Adrenal gland (tissue), 19 donors: Measurements from ENCODE around the gene VAMP3. TPM values are rescaled to one million over a fixed set of nuclear protein-coding genes. Genes with fewer than 3 reads are reported as not detected.

Source experiments
- DNase-seq, 7 donors: peaks; one replicate each; pipeline ENCODE4 v3.0.0-alpha.2; 2019 to 2020
- H3K27ac ChIP-seq, 5 donors: fragments of 200-600 bp; sonication (generic) in 4 of 5; 1 replicate in 3 of 5; 2 replicates in 2 of 5; pipeline versions ENCODE4 v1.5.1 to v1.8.0; 2016 to 2020; ENCODE audit warnings: mild to moderate bottlenecking in 1 of 5
- H3K27me3 ChIP-seq: fragments of 200-600 bp; 2 replicates; pipeline ENCODE4 v1.8.0; 2021
- H3K36me3 ChIP-seq, 2 donors: fragments of 200-600 bp; replicated peaks in 1 of 2; 1 replicate in 1 of 2; 2 replicates in 1 of 2; pipeline versions ENCODE4 v1.5.1 to v1.8.0; 2018 to 2022
- H3K4me1 ChIP-seq, 2 donors: fragments of 200-600 bp; replicated peaks in 1 of 2; 1 replicate in 1 of 2; 2 replicates in 1 of 2; pipeline versions ENCODE4 v1.5.1 to v1.8.0; 2018 to 2021
- H3K4me3 ChIP-seq, 4 donors: fragments of 200-600 bp; sonication (generic) in 3 of 4; one replicate each; pipeline ENCODE4 v1.5.1; 2016 to 2018
- H3K9me3 ChIP-seq, 3 donors: fragments of 200-600 bp; sonication (generic) in 1 of 3; replicated peaks in 1 of 3; 1 replicate in 2 of 3; 2 replicates in 1 of 3; pipeline versions ENCODE4 v1.5.1 to v1.8.0; 2016 to 2021
- POLR2A ChIP-seq, 2 donors: fragments of 450-650 bp; IDR thresholded peaks; one replicate each; pipeline ENCODE4 v1.6.1; 2017; ENCODE audit warnings: antibody characterized with exemption in 2 of 2, mild to moderate bottlenecking in 2 of 2, moderate library complexity in 1 of 2
- WGBS, 4 donors: extraction: QIAGEN DNeasy Blood & Tissue Kit in 2 of 4; methylation state at CpG; one replicate each; pipeline versions ENCODE4 v1.1.5 to v1.1.7; 2013 to 2017; 5-methylcytosine and 5-hydroxymethylcytosine counted together
- intact Hi-C, 2 donors: fragments of 100-400 bp; cut with DNase I; formaldehyde crosslinking; loops; one replicate each; pipeline versions ENCODE4 v1.14.1 to v1.15.0; 2022 to 2023
- long read RNA-seq, 10 donors: library from polyadenylated mRNA in 3 of 10; unstranded in 2 of 10; stranded (forward) in 1 of 10; transcript quantifications; one replicate each; pipeline ENCODE4 v2.0.0 and lab custom pipeline, GENCODE V29; 2021 to 2026
- polyA plus RNA-seq, 3 donors: library from polyadenylated mRNA; stranded (reverse); fragments of 200-250 nt in 2 of 3; fragments of 350-450 nt in 1 of 3; fragmentation: Illumina TruSeq in 1 of 3; extraction: RNeasy Lipid Tissue Mini Kit (QIAGEN cat#74804) in 1 of 3; gene quantifications; one replicate each; pipeline ENCODE4 v1.2.3, GENCODE V29; 2013 to 2014
- total RNA-seq, 9 donors: library from RNA; depleted of rRNA in 4 of 9; stranded (reverse); fragments of >200 nt in 4 of 9; fragments of 120-200 nt in 1 of 9; fragmentation: NEBNext Ultra II Directional in 1 of 9; extraction: Animal tissue kit (Norgen Biotek cat#: 25700) in 1 of 9; gene quantifications; one replicate each; pipeline versions ENCODE4 v1.1.0 to v1.2.4, GENCODE V29; 2013 to 2023
- TF ChIP-seq, protein P1 (sequence below), 6 experiments: fragments of 450-650 bp in 4 of 6; fragments of 200-600 bp in 2 of 6; sonication (generic) in 1 of 6; IDR thresholded peaks; 1 replicate in 5 of 6; 2 replicates in 1 of 6; pipeline versions ENCODE4 v1.5.1 to v1.8.0; 2016 to 2021; ENCODE audit warnings: antibody characterized with exemption in 6 of 6, mild to moderate bottlenecking in 2 of 6, moderate library complexity in 1 of 6
- donor health status: healthy with polysubstance abuse.
- donor health status: Bipolar disorder and iron deficiency.
- donor health status: DM: yes; HTN: yes; CAD: no.
- donor health status: DM: no; HTN: no; CAD: no.
- donor health status: DM: no; HTN: no; CAD: no.
- donor health status: DM: yes; HTN: yes; CAD: no.

Gene VAMP3, protein sequence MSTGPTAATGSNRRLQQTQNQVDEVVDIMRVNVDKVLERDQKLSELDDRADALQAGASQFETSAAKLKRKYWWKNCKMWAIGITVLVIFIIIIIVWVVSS
- total RNA-seq, result 100 to 1,000 TPM in 6 of 9 donors, 10 to 100 TPM in 3; 89.3 to 151 (median 116) TPM
- 100 to 1,000 TPM in 1 of 3 donors, 10 to 100 TPM in 2; 52.0 to 186 (median 61.6) TPM for polyA plus RNA-seq
- long read RNA-seq, donor 1, transcript VAMP3-201 (5 exons, 2,205 nt), result major isoform, 60 of 62 reads
- long read RNA-seq, donor 1, partial matches to known transcripts, result 0 of 62 reads
- long read RNA-seq, donor 1, other reads (novel, unspliced or antisense), result 0 of 62 reads
- long read RNA-seq, donor 2, transcript VAMP3-201 (5 exons, 2,205 nt), result major isoform, 44 of 44 reads
- long read RNA-seq, donor 2, partial matches to known transcripts, result 0 of 44 reads
- long read RNA-seq, donor 2, other reads (novel, unspliced or antisense), result 0 of 44 reads
- long read RNA-seq, donor 3, transcript VAMP3-201 (5 exons, 2,205 nt), result major isoform, 59 of 121 reads
- long read RNA-seq, donor 3, partial matches to known transcripts, result 61 of 121 reads
- long read RNA-seq, donor 3, other reads (novel, unspliced or antisense), result 0 of 121 reads
- long read RNA-seq, donor 4, transcript VAMP3-201 (5 exons, 2,205 nt), result major isoform, 82 of 85 reads
- long read RNA-seq, donor 4, partial matches to known transcripts, result 1 of 85 reads
- long read RNA-seq, donor 4, other reads (novel, unspliced or antisense), result 2 of 85 reads
- long read RNA-seq, donor 5, transcript VAMP3-201 (5 exons, 2,205 nt), result major isoform, 239 of 252 reads
- long read RNA-seq, donor 5, transcript VAMP3-202 (5 exons, 954 nt), result minor isoform, 5 of 252 reads
- long read RNA-seq, donor 5, partial matches to known transcripts, result 0 of 252 reads
- long read RNA-seq, donor 5, other reads (novel, unspliced or antisense), result 8 of 252 reads
- long read RNA-seq, donor 6, transcript VAMP3-201 (5 exons, 2,205 nt), result major isoform, 52 of 58 reads
- long read RNA-seq, donor 6, partial matches to known transcripts, result 6 of 58 reads
- long read RNA-seq, donor 6, other reads (novel, unspliced or antisense), result 0 of 58 reads
- long read RNA-seq, donor 7, transcript VAMP3-201 (5 exons, 2,205 nt), result major isoform, 43 of 44 reads
- long read RNA-seq, donor 7, partial matches to known transcripts, result 0 of 44 reads
- long read RNA-seq, donor 7, other reads (novel, unspliced or antisense), result 0 of 44 reads
- long read RNA-seq, donor 8, transcript VAMP3-201 (5 exons, 2,205 nt), result major isoform, 83 of 123 reads
- long read RNA-seq, donor 8, partial matches to known transcripts, result 37 of 123 reads
- long read RNA-seq, donor 8, other reads (novel, unspliced or antisense), result 0 of 123 reads
- long read RNA-seq, donor 9, transcript VAMP3-201 (5 exons, 2,205 nt), result major isoform, 53 of 55 reads
- long read RNA-seq, donor 9, partial matches to known transcripts, result 0 of 55 reads
- long read RNA-seq, donor 9, other reads (novel, unspliced or antisense), result 0 of 55 reads
- long read RNA-seq, donor 10, transcript VAMP3-201 (5 exons, 2,205 nt), result major isoform, 24 of 24 reads
- long read RNA-seq, donor 10, partial matches to known transcripts, result 0 of 24 reads
- long read RNA-seq, donor 10, other reads (novel, unspliced or antisense), result 0 of 24 reads

DNA sequence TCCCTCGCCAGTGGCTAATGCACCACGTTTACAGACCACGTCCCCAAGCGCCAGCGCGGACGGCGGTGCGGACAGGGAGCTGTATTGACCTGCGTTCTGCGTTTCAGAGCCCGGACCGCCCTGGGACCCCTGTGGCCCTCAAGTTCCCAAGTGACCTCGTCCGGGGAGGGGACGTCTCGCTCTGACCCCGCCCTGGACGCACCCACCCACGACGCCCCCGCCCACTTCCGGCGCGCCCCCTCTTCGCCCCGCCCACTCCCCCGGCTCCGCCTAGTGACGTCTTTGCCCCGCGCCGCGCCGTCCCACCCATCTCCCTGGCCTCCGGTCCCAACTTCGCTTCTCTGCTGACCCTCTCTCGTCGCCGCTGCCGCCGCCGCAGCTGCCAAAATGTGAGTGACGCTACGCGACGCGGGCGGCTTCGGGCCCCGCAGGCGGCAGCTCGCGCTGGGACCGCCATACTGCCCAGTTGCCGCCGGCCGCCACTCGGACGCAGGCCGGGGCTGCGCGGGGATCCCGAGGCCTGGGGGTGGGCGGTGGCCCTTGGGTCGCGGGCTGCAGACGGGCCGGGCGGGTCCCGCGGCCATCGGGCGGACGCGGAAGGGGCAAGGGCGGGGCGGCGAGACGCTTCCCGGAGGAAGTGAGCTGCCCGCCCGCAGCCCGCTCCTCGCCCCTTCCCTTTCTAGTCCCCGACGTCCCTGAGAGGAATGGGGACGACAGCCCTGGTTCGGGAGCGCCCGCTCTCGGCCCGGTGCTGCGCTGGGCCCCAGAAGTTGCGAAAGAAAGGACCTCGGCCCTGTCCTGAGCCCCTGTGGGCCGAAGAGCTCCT is at the start of gene VAMP3:
TSS of gene VAMP3 (plus strand) at position 300 of the 826 bp plus-strand sequence. CDS start at position 388, 88 bp downstream.
- intact Hi-C loops, result no loop called here
- no peaks in the 10 kb centered on the region for H3K27me3 ChIP-seq
- peak; percentile 88 to 94 (median 90) for DNase-seq
- H3K36me3 ChIP-seq, result no peaks in the 10 kb centered on the region
- peak; percentile 66 to 80 for TF ChIP-seq POLR2A (IDR thresholded peaks at IDR 0.05)
- TF ChIP-seq, protein P1, sequence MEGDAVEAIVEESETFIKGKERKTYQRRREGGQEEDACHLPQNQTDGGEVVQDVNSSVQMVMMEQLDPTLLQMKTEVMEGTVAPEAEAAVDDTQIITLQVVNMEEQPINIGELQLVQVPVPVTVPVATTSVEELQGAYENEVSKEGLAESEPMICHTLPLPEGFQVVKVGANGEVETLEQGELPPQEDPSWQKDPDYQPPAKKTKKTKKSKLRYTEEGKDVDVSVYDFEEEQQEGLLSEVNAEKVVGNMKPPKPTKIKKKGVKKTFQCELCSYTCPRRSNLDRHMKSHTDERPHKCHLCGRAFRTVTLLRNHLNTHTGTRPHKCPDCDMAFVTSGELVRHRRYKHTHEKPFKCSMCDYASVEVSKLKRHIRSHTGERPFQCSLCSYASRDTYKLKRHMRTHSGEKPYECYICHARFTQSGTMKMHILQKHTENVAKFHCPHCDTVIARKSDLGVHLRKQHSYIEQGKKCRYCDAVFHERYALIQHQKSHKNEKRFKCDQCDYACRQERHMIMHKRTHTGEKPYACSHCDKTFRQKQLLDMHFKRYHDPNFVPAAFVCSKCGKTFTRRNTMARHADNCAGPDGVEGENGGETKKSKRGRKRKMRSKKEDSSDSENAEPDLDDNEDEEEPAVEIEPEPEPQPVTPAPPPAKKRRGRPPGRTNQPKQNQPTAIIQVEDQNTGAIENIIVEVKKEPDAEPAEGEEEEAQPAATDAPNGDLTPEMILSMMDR (IDR thresholded peaks at IDR 0.05), result no peak
- H3K4me3 ChIP-seq, result peak within 1 kb of the TSS; percentile 50 to 100 (median 90)
- H3K9me3 ChIP-seq, result no peaks in the 10 kb centered on the region
- H3K4me1 ChIP-seq, result peaks cover 7 to 14% of the 10 kb centered on the region in 2 donors
- peak within 1 kb of the TSS; percentile 73 to 98 (median 94) for H3K27ac ChIP-seq
- 0 to 1% (median 0%) methylated on average over 17 to 97 of the region's 97 CpGs for WGBS, 4 donors

DNA sequence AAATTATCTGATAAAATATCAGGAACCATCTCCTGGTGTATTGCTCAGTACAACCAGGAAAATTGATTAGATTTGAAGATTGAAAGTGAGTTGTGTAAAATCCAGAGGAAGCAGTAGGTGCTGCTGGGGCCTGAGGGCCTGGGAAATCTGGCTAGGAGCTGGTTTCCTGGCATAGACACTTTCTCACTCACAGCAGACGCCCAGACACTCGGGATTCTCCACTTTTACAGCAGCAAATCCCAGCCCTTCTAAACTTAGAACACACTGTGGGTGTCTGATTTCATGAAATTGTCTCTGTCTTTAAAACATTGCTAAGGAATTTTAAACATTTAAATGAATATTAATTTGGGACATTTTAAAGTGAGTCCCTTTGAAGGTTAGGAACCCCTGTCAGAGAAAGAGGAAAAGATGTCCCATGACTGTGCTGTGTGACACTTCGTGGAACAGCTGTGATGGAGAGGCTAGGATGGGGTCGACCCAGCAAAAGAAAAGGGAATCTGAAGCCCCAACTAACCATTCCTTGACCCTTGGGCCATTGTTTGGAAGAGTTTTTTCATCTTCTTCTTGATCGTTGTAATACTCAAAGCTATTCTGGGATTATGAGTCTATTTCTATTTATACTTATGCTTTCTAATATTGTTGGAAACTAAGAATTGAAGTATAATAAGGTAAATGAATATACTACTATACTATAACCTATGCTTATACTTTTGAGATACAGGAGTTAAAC is 49.0 kb upstream of the VAMP3 start:
- Histone ChIP-seq H3K4me1 (peaks cover 0 to 6% of the 10 kb centered on the region in 2 donors), H3K36me3 (no peaks in the 10 kb centered on the region), H3K4me3 (no peak overlapping the region), H3K27ac (no peak overlapping the region), H3K9me3 (no peaks in the 10 kb centered on the region), H3K27me3 (no peaks in the 10 kb centered on the region)
- intact Hi-C loops, result no loop called here
- TF ChIP-seq, protein P1 (IDR thresholded peaks at IDR 0.05), result no peak
- no peak for TF ChIP-seq POLR2A (IDR thresholded peaks at IDR 0.05)
- WGBS, 4 donors, result 52 to 68% (median 64%) methylated on average over 5 of the region's 5 CpGs
- no peak for DNase-seq

DNA sequence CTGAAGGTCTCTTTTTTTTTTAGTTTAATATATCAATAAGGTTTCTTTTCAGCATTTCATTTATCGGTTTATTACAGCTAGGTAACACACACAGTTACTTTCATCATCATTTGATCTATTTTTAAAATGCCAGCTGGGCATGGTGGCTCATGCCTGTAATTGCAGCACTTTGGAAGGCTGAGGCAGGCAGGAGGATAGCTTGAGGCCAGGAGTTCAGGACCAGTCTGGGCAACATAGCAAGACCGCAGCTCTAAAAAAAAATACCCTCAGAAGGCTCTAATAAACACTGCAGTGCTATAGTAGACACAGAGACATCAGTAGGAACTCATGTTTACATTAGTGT is 48.5 kb upstream of the VAMP3 start:
- intact Hi-C loops, result no loop called here
- no peak overlapping the region for H3K27ac ChIP-seq
- DNase-seq, result no peak
- H3K9me3 ChIP-seq, result no peaks in the 10 kb centered on the region
- H3K36me3 ChIP-seq, result no peaks in the 10 kb centered on the region
- H3K4me3 ChIP-seq, result no peak overlapping the region
- peaks cover 0 to 6% of the 10 kb centered on the region in 2 donors for H3K4me1 ChIP-seq
- 80 to 96% (median 84%) methylated on average over 2 of the region's 2 CpGs for WGBS, 4 donors
- no peaks in the 10 kb centered on the region for H3K27me3 ChIP-seq
- TF ChIP-seq, protein P1 (IDR thresholded peaks at IDR 0.05), result no peak
- no peak for TF ChIP-seq POLR2A (IDR thresholded peaks at IDR 0.05)
